NCI-H1417 (cell line): Measurements from ENCODE around the gene AP3D1.
"Not testable (repeated sequence)": the region's sequence is repeated elsewhere in the genome, so short reads cannot be mapped to it uniquely, and the experiment has no call there.

ENCODE experiments used
- DNase-seq, 3 experiments: peaks; one replicate each; lab custom pipeline; 2025; lab: John Stamatoyannopoulos, UW

Gene AP3D1

DNA sequence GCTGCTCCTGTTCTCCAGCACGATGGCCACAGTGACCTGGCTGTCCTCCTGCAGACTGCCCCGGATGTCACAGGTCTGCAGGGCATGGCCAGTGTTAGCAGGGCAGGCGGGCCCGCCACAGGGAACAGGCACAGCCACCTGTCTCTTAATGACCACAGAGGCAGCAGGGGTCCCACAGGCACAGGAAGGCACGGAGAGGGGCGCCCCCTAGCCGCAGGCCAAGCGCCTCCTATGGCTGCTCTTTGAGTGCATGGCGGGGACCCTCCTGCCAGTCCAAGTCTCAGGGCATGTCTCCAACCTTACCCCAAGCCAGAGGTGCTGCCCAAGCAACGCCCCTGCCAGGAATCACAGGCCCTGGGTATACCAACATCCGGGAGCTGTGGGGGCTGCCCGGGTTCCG is 40.5 kb downstream of the AP3D1 start:
- DNase-seq, result no peak

DNA sequence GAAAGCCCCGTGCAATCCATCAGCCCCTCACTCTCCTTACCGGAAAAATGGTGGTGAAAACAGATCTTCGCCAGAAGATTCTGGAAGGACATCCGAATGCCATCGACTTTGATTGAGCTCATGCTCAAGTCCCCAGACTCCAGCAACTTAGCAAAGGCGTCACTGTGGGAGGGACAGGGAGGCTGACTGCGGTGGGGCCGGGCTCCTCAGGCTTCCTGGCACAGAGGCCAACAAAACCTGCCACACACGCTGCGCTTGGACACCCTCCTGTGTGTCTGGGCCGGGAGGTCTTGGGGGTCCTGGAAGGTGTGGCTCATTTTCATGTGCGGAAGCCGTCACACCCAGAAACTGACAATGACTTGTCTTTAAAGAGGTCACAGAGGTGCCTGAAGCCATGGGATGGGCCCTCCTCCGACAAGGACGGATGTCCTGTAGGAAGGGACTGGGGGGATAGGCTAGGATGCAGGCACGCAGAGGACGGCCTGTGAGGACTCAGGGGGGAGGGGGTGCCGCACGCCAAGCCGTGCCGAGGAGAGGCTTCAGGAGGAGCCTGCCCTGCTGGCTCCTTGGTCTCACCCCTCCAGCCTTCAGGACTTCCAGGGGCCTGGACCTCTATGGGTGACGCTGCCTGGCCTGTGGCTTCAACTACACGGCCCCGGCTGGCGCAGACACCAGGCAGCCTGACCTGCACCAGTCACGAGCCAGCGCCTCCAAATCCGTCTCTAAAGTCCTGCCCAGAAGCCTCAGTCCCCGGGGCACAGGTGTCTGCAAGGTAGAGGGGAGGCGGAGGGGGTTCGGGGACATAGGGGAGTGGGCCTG is 42.1 kb downstream of the AP3D1 start:
- DNase-seq, result no peak

DNA sequence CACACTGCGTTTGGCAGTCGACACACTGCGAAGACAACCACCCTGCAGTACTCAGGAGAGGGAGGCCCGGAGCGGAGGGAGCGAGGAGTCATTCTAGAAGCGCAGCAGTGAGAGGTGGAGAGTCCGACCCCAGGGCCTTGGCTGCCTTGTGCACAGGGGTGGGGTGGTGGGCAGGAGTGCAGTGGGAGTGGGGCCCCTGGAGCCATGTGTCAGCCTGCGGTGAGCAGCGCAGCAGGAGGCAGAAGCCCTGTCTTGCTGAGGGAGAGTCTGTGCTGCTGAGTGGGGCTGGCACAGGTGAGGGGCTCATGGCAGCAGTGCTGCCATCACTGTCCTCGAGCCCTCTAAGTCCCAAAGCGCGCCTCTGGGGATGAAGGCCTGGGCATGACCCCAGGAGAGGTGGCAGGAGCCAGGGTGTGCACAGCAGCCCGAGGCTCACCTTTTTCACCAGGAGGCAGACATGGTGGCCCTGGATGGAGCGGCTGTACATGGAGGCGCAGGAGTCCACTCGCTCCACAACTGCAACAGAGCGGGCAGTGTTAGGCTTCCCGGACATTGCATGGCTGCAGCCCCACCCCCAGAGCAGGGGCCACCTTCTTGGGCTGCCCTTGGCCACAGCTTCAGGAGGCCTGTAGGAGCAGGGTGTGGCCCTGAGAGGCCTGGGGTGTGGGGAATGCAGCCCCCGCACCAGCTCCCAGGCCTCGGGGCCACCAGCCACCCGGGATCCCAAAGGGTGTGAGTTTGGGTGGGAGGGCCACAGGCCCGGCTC is 42.9 kb downstream of the AP3D1 start:
- DNase-seq, result no peak

DNA sequence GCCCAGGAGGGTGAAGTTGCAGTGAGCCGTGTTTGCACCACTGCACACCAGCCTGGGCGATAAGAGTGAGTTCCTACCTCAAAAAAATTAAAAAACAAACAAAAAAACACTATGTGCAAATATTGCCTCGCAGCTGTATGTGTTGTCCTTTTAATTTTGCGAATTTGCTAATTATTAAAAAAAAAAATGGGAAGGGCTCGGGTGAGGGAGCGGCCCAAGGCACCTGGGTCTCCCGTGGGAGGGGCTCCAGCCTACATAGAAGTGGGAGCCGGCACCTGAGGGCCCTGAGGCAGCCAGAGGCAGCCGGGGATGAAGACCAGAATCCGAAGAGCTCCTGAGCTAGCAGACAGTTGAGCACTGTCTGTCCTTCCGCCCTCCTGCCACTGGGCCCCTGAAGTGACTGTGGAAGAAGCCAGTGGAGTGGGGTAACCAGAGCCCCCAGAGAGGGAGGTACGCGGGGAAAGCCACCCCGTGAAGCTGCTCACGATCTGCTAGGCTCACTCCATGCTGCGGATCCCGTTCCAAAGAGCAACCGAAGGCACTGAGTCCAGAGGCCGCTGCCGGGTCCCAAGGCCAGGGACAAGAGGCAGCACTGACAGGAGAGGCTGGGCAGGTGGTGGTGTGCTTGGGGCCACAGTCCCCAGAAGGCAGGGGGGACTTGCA is 48.2 kb downstream of the AP3D1 start:
- no peak for DNase-seq

DNA sequence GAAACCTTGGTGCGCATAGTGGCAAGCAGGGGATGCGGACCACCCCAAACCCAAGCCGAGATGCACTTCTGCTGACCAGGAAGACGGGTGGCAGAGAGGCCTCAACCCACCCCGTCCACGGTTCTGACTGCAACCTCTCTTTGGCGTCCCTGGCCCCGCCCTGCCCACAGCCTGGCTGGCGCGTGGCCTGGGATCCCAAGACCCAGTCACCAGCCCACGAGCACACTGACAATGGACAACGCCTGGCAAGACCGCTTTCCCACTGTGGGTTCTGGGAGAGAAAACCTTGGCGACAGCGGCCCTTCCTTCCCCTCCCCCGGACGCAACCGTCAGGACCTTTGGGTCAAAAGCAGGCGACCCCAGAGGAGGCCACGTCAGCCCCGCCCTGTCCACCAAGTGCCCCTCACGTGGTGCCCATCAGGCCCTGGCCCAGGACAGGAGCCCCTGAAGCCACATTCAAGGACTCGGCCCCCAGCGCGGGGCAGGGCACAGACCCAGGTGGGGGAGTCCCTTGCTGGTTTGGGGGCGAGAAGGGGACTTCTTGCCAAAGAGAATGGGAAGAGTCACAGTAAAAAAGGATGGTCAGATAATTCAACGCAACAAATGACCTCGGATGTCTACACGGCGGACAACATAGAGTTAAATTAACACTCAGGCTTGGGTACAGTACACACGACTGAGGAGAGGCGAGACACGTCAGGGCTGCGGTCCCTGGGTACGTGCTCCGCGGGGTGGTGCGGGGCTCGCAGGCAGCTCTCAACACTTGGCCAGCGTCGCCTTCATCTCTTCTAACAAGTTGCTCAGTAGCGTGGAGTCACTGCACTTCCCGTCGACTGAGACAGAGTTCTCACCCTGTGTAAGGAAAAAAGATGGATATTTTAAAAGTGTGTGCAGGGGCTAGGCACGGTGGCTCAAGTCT is 49.7 kb downstream of the AP3D1 start:
- no peak for DNase-seq

DNA sequence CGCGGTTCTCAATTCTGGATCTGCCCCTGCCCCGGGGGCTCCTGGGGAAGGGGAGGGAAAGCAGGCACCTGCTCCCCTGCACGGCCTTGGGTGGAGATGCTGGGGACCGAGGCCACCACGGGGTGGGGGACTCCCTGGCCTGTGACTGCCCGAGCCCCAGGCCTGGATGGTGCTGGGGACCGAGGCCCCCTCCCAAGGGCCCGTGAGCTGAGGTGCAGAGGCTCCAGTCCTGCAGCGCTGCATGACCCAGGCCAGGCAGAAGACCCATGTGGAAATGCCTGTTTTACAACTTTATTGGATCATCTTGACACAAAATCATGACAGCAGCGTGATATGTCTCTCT is 50.7 kb downstream of the AP3D1 start:
- no peak for DNase-seq

DNA sequence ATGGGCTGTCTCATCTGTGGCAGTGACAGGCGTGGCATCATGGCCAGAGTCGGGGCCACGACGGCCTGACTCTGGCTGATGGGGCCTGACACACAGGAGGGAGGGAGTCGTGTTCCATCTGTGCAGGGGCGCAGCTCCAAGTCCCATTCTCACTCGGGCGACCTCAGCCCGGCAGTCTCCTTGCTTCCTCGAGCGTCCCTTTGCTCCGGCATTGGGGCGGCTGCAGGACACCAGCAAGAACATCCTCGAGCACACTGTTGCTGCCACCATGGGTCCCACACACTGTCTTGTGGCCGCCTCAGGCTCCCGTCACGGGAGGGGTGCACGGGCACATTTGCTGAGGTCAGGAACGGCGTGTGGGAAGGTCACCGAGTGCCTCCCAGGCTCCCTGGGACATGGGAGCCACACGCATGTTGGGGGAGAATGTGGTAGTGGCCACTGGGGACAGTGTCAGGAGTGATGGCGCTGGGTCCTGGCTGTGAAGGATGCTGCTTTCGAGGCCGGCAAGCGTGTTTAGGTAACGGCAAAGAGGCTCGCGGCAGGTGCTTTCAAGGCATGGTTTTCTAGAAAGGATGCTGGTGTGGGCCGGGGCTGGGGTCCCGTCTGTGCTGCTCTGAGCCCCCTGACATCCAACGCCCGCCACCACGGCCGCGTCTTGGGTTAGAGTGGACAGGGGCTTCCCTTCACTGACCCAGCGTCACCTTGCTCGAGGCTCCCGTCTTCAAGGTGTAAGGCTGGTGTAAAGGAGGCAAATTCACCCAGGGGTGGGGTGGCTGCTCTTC is 51.2 kb downstream of the AP3D1 start:
- DNase-seq, result no peak

DNA sequence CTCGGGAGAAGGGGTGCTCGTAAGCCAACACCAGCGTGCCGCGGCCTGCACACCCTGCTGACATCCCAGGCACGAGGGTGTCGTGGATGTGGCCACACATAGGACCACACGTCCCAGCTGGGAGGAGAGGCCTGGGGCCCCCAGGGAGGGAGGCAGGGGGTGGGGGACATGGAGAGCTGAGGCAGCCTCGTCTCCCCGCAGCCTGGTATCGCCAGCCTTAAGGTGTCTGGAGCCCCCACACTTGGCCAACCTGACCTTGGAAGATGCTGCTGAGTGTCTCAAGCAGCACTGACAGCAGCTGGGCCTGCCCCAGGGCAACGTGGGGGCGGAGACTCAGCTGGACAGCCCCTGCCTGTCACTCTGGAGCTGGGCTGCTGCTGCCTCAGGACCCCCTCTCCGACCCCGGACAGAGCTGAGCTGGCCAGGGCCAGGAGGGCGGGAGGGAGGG is 52.3 kb downstream of the AP3D1 start:
- DNase-seq, result no peak

DNA sequence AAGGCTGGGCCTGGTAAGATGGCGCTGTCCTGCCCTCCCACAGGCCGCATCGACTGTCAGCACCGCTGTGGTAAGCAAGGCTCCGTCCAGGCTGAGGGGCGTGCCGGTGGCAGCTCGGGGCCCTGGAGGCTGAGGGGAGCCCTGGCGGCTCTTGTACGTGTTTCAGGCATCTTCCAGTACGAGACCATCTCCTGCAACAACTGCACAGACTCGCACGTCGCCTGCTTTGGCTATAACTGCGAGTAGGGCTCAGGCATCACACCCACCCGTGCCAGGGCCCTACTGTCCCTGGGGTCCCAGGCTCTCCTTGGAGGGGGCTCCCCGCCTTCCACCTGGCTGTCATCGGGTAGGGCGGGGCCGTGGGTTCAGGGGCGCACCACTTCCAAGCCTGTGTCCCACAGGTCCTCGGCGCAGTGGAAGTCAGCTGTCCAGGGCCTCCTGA is 53.5 kb downstream of the AP3D1 start:
- DNase-seq, result no peak

DNA sequence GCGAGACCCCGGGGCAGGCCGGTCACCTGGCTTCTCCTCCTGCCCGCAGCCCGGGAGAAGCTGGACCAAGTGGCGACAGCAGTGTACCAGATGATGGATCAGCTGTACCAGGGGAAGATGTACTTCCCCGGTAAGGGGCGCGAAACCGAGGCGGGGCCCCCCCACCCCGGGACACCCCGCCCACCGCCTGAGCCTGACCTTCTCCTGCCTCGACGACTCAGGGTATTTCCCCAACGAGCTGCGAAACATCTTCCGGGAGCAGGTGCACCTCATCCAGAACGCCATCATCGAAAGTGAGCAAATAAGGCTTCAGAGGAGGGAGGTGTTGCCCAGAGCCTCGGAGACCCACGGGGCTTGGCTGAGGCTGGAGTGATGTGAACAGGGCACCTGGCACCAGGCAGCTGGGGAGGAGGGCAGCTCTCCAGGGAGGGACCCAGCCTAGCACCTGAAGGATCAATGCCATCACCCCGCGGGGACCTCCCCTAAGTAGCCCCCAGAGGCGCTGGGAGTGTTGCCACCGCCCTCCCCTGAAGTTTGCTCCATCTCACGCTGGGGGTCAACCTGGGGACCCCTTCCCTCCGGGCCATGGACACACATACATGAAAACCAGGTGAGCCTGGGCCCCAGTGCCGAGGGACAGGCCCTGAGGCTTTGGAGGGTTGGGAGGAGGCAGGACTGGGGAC is 54.0 kb downstream of the AP3D1 start:
- peak; percentile 26 to 69 (median 53) for DNase-seq

DNA sequence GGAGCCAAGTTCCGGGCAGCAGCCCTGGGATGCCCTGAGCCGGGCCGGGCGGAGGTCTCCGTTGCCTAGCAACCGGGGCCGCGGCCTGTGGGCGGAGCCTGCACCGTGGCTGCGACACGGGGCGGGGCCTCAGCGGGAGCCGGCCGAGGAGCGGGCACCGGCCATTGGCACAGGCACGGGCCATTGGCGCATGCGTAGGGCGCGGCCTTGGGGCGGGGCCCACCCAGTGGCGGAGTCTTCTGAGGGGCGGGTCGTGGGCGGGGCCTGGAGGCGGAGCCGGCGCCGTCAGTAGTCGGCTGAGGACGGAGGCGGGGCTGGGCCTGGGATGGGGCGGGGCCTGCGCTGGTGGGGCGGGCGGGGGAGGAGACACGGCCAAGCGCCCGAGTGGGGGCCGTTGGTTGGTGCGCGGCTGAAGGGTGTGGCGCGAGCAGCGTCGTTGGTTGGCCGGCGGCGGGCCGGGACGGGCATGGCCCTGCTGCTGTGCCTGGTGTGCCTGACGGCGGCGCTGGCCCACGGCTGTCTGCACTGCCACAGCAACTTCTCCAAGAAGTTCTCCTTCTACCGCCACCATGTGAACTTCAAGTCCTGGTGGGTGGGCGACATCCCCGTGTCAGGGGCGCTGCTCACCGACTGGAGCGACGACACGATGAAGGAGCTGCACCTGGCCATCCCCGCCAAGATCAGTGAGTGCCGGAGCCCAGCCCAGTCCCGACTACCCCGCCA is 54.7 kb downstream of the AP3D1 start, which contains the start of gene IZUMO4:
Gene IZUMO4 (plus strand): TSS at position 436 of the 723 bp plus-strand sequence. CDS start 31 bp downstream, at position 467.
- DNase-seq, result peak; percentile 99 to 100 (median 99)

DNA sequence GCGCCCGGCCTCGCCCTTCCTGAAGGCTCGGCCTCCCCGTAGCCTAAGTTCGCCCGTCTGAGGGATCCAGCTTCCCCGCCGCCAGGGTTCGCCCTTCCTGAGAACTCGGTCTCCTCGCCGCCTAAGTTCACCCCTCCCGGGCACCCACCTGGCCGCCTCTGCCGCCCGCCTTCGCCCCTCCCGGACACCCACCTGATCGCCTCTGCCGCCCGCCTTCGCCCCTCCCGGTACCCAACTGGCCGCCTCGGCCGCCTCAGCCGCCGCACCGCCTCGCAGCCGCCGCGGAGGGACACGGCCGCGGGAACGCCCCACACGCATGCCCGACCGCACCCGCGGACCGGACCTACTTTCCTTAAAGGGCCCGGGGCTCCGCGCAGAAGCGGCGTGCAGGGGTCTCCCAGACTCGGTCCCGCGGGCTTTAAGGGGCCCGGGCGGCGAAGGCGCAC is 55.3 kb downstream of the AP3D1 start, which contains the start of gene MOB3A:
Gene MOB3A (minus strand): TSS at position 293 of the 446 bp plus-strand sequence. CDS start 17,766 bp downstream, outside the sequence.
- DNase-seq, result peak; percentile 97 to 100 (median 99)

DNA sequence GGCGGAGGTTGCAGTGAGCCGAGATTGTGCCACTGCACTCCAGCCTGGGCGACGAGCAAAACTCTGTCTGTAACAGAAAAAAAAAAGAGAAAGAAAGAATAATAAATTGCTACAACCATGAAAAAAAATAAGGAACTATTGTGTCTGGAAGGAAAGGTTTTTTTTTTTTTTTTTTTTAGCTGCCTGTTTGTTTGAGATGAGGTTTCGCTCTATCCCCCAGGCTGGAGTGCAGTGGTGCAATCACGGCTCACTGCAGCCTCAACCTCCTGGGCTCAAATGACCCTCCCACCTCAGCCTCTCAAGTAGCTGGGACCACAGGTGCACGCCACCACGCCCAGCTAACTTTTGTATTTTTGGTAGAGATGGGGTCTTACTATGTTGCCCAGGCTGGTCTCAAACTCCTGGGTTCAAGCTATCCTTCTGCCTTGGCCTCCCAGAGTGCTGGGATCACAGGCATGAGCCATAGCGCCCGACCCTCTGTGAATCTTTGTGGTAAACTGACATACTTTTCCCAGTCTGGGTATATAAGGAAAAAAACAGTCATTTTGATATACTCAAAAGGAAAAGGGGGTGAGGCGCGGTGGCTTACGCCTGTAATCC is 59.3 kb downstream of the AP3D1 start:
- not testable (repeated sequence) for DNase-seq

DNA sequence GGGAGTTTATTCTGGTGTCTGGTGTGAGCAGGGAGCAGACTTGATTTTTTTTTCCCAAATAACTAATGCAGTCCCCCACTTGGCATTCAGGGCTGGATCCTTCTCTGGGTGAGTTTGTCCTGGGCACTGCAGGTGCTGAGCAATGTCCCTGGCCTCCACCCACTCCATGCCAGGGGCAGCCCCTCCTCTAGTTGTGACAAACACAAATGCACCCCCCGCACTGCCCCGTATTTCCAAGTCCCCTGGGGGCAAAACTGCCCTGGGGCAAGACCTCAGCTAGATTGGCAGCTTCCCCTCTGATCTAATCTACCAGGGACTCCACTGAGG is 61.7 kb downstream of the AP3D1 start:
- DNase-seq, result no peak

DNA sequence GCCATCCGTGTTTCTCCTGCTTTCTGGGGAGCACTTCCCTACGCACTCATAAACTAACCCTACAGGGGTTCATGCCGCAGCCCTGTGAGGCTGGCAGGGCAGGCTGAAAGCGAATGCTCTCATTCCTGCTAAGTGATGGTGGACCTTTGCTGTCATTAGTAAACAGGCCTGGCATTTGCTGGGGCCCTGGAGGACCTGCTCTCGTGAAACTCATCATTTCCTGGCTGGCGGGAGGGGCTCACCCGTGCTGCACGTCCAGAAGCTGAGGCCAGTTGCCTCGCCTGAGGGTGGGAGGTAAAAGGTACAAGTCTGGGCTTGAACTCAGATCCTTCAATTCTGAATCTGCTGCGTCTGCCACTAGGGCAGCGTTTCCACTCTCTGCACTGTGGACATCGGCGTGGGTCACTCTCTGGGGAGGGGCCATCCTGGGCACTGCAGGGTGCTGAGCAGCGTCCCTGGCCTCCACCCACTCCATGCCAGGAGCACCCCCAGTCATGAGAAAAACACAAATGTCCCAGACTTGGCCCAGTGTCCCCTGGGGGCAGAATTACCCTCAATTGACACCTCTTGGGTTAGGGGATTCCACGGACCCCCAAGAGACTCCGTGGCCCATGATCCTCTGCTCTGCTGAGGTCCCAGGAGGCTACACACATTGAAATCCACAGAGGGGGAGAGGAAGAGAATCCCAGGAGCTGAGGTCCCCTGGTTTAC is 62.2 kb downstream of the AP3D1 start:
- peak in 2 of 3 experiments; percentile 14 to 28 for DNase-seq

DNA sequence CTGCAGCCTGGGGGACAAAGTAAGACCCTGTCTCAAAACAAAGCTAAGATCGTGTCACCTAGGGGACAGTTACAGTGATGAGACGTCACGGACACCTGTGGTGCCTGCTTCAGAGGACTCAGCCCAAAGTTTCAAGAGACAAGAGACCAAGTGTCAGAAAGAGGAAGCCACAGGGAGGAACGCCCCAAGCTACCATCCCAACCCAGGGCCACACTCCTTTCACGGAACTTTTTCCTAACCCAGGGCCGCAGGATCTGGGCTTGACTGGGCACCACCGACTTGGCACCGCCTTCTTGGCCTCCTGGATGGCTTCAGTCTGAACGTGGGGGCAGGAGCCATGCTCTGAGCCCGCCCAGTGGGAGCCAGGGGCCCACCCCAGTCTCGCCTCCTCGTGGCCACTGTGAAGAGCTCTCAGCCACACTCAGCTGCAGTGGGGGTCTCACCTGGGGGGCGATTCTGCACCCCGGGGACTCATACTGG is 63.7 kb downstream of the AP3D1 start:
- DNase-seq, result no peak

DNA sequence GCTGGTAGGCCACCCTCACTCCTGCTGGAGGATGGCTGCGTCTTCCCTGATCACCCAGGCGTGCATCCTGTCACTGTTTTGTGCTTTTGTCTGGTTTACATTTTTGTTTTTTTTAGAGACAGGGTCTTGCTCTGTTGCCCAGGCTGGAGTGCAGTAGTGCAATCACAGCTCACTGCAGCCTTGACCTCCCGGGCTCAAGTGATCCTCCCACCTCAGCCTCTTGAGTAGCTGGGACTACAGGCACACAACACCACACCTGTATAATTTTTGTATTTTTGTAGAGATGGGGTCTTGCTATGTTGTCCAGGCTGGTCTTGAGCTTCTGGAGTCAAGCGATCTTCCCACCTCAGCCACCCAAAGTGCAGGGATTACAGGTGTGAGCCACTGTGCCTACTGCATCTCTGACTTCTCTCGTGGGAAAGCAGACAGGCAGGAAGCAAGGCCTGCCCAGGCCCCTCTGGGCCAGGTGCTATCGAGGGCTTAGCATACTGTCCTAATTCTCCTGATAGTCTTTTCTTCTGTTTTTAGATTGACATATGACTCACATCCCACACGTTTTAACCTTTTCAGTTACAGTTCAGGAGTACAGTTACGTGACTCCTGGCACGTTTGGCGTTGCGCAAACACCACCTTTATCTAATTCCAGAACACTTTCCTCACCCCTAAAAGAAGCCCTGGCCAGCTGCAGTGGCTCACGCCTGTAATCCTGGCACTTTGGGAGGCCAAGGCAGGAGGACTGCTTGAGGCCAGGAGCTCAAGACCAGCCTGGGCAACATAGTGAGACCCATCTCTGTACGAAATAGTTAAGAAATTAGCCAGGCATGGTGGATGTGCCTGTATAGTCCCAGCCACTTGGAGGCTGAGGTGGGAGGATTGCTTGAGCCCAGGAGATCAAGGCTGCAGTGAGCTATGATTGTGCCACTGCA is 64.4 kb downstream of the AP3D1 start:
- not testable (repeated sequence) for DNase-seq
